H1 (cell line): ENCODE results near the gene NXPH2. TPM values are rescaled to one million over a fixed set of nuclear protein-coding genes. Genes with fewer than 3 reads are reported as not detected.
"Not testable (repeated sequence)": the region's sequence is repeated elsewhere in the genome, so short reads cannot be mapped to it uniquely, and the experiment has no call there.

Experiments
- CTCF ChIA-PET: fragments of 300-600 bp; sonication (Branson Sonifier 250); formaldehyde crosslinking; loops from one replicate; lab custom pipeline; 2021; ENCODE audit not compliant: partially characterized antibody; lab: Charles Lee
- POLR2A ChIA-PET: fragments of 300-600 bp; sonication (Branson Sonifier 250); formaldehyde crosslinking; loops from one replicate; lab custom pipeline; 2021; ENCODE audit warnings: inconsistent platforms; ENCODE audit not compliant: partially characterized antibody; lab: Charles Lee
- DNase-seq, 2 experiments: peaks; one replicate each; pipeline versions ENCODE4 v3.0.0 to v3.0.0-alpha.2; 2010 to 2022; ENCODE audit warnings: low spot score in 2 of 2, low read depth in 1 of 2, mixed read lengths in 1 of 2
- FAIRE-seq: peaks from 2 replicates; lab custom pipeline; 2011; peaks lifted over from hg19 to GRCh38; lab: Jason Lieb, UNC
- H2AFZ ChIP-seq: 2 replicates; pipeline ENCODE4 v1.8.1; 2012; ENCODE audit warnings: low read length, inconsistent platforms
- H2AK5ac ChIP-seq: 2 replicates; pipeline ENCODE4 v1.6.1; 2013; ENCODE audit warnings: low read depth, low read length
- H2BK120ac ChIP-seq: replicated peaks from 2 replicates; pipeline ENCODE3; 2013; ENCODE audit warnings: low read depth, low read length, inconsistent platforms
- H2BK12ac ChIP-seq: 2 replicates; pipeline ENCODE4 v1.6.1; 2013; ENCODE audit warnings: low read depth, low read length
- H2BK15ac ChIP-seq: 2 replicates; pipeline ENCODE4 v1.6.1; 2013; ENCODE audit warnings: low read length
- H2BK20ac ChIP-seq: 2 replicates; pipeline ENCODE4 v1.6.1; 2013; ENCODE audit warnings: low read length
- H2BK5ac ChIP-seq: 2 replicates; pipeline ENCODE4 v1.6.1; 2013; ENCODE audit warnings: low read depth, low read length
- H3K14ac ChIP-seq: 2 replicates; pipeline ENCODE4 v1.6.1; 2013; ENCODE audit warnings: inconsistent platforms; ENCODE audit not compliant: insufficient read length
- H3K18ac ChIP-seq: 2 replicates; pipeline ENCODE4 v1.6.1; 2013; ENCODE audit warnings: low read length; ENCODE audit errors: extremely low read depth
- H3K23ac ChIP-seq: 2 replicates; pipeline ENCODE4 v1.6.1; 2013; ENCODE audit warnings: inconsistent platforms; ENCODE audit not compliant: insufficient read length
- H3K23me2 ChIP-seq: 2 replicates; pipeline ENCODE4 v1.6.1; 2013; ENCODE audit warnings: low read depth, low read length
- H3K27ac ChIP-seq: 2 replicates; pipeline ENCODE4 v1.6.1; 2011; ENCODE audit warnings: low read depth, low read length, inconsistent platforms
- H3K27me3 ChIP-seq, 4 experiments: replicated peaks in 1 of 4; 1 replicate in 1 of 4; 2 replicates in 3 of 4; pipeline versions ENCODE4 v1.6.1 to v1.8.1; 2011 to 2013; ENCODE audit warnings: low read length in 3 of 4, mild to moderate bottlenecking in 3 of 4, inconsistent platforms in 2 of 4, mixed read lengths in 2 of 4, moderate library complexity in 1 of 4; ENCODE audit not compliant: control insufficient read depth in 3 of 4, insufficient read depth in 3 of 4; ENCODE audit errors: extremely low read depth in 1 of 4
- H3K36me3 ChIP-seq, 4 experiments: 2 replicates each; pipeline versions ENCODE4 v1.6.1 to v1.8.1; 2011 to 2013; ENCODE audit warnings: mild to moderate bottlenecking in 4 of 4, low read length in 3 of 4, moderate library complexity in 2 of 4, control low read depth in 1 of 4, inconsistent platforms in 1 of 4; ENCODE audit not compliant: insufficient read depth in 4 of 4, control insufficient read depth in 2 of 4
- H3K4ac ChIP-seq: replicated peaks from 2 replicates; pipeline ENCODE3; 2013; ENCODE audit warnings: low read length, low read depth, mixed read lengths, inconsistent platforms; ENCODE audit not compliant: insufficient read length
- H3K4me1 ChIP-seq, 4 experiments: replicated peaks in 1 of 4; 1 replicate in 1 of 4; 2 replicates in 3 of 4; pipeline versions ENCODE4 v1.6.1 to v1.8.1; 2011 to 2013; ENCODE audit warnings: low read length in 3 of 4, inconsistent platforms in 2 of 4, mixed read lengths in 1 of 4; ENCODE audit not compliant: insufficient read depth in 4 of 4, control insufficient read depth in 3 of 4
- H3K4me2 ChIP-seq, 2 experiments: 2 replicates each; pipeline versions ENCODE4 v1.6.1 to v1.8.1; 2011 to 2013; ENCODE audit warnings: low read depth in 2 of 2, low read length in 2 of 2, control low read depth in 1 of 2, inconsistent platforms in 1 of 2, mild to moderate bottlenecking in 1 of 2; ENCODE audit not compliant: insufficient read depth in 1 of 2
- H3K4me3 ChIP-seq, 4 experiments: fragments of 200-600, 300-600 bp in 1 of 4; sonication (generic), shearing (Covaris generic), sonication (Bioruptor Twin) in 1 of 4; 2 replicates each; pipeline versions ENCODE4 v1.5.1 to v1.8.1; 2011 to 2016; ENCODE audit warnings: low read length in 4 of 4, low read depth in 3 of 4, control low read depth in 2 of 4, inconsistent platforms in 2 of 4, mild to moderate bottlenecking in 2 of 4, mixed read lengths in 1 of 4, moderate library complexity in 1 of 4; ENCODE audit not compliant: insufficient read depth in 2 of 4; ENCODE audit errors: extremely low read depth in 1 of 4
- H3K56ac ChIP-seq: replicated peaks from 2 replicates; pipeline ENCODE3; 2013; ENCODE audit warnings: low read depth, mild to moderate bottlenecking, mixed read lengths, low read length, inconsistent platforms; ENCODE audit not compliant: insufficient read length
- H3K79me1 ChIP-seq: 2 replicates; pipeline ENCODE4 v1.6.1; 2013; ENCODE audit warnings: low read depth, low read length, control low read depth
- H3K79me2 ChIP-seq, 2 experiments: 2 replicates each; pipeline versions ENCODE4 v1.6.1 to v1.8.1; 2012 to 2013; ENCODE audit warnings: low read length in 2 of 2, mild to moderate bottlenecking in 2 of 2, inconsistent platforms in 1 of 2; ENCODE audit not compliant: insufficient read depth in 2 of 2, control insufficient read depth in 1 of 2
- H3K9ac ChIP-seq, 4 experiments: replicated peaks in 1 of 4; 1 replicate in 1 of 4; 2 replicates in 3 of 4; pipeline versions ENCODE4 v1.6.1 to v1.8.1; 2011 to 2013; ENCODE audit warnings: low read depth in 3 of 4, low read length in 3 of 4, control low read depth in 2 of 4, mild to moderate bottlenecking in 2 of 4, moderate library complexity in 2 of 4, inconsistent platforms in 1 of 4; ENCODE audit errors: extremely low read depth in 1 of 4
- H3K9me3 ChIP-seq, 2 experiments: 2 replicates each; pipeline versions ENCODE4 v1.6.1 to v1.8.1; 2012 to 2013; ENCODE audit warnings: mild to moderate bottlenecking in 2 of 2, moderate library complexity in 2 of 2, control low read depth in 1 of 2, inconsistent platforms in 1 of 2, low read depth in 1 of 2, low read length in 1 of 2, mixed read lengths in 1 of 2; ENCODE audit not compliant: insufficient read depth in 2 of 2
- H4K20me1 ChIP-seq, 2 experiments: replicated peaks in 1 of 2; 2 replicates each; pipeline versions ENCODE3 to v1.8.1; 2011 to 2013; ENCODE audit warnings: inconsistent platforms in 2 of 2, low read length in 2 of 2, mild to moderate bottlenecking in 1 of 2; ENCODE audit not compliant: insufficient read depth in 2 of 2, control insufficient read depth in 1 of 2
- H4K5ac ChIP-seq: 2 replicates; pipeline ENCODE4 v1.6.1; 2013; ENCODE audit warnings: low read length, low read depth, mixed read lengths, inconsistent platforms; ENCODE audit not compliant: insufficient read length
- H4K8ac ChIP-seq: 2 replicates; pipeline ENCODE4 v1.8.0; 2013; ENCODE audit warnings: mild to moderate bottlenecking, moderate library complexity, low read length, inconsistent platforms; ENCODE audit not compliant: insufficient read depth; ENCODE audit errors: extremely low read depth
- H4K91ac ChIP-seq: replicated peaks from 2 replicates; pipeline ENCODE3; 2013; ENCODE audit warnings: low read length, mixed read lengths, inconsistent platforms; ENCODE audit not compliant: insufficient read length
- WGBS, 2 experiments: shearing (Covaris generic) in 1 of 2; methylation state at CpG; one replicate each; pipeline versions ENCODE4 v1.1.6 to v1.1.7; 2013 to 2015; ENCODE audit warnings: low lambda C conversion rate in 2 of 2, mixed read lengths in 2 of 2, inconsistent platforms in 1 of 2, low coverage in 1 of 2, missing lambda C conversion rate in 1 of 2; ENCODE audit not compliant: insufficient replicate concordance in 2 of 2, insufficient coverage in 1 of 2, insufficient read length in 1 of 2; ENCODE audit errors: extremely low coverage in 1 of 2, missing lambda C conversion rate in 1 of 2; 5-methylcytosine and 5-hydroxymethylcytosine counted together
- polyA plus RNA-seq, 7 experiments: library from polyadenylated mRNA; depleted of rRNA in 3 of 7; stranded (reverse) in 5 of 7; unstranded in 2 of 7; fragments of >200 nt in 5 of 7; fragments of 200-250 nt in 2 of 7; gene quantifications; 1 replicate in 5 of 7; 2 replicates in 1 of 7; 4 replicates in 1 of 7; pipeline versions ENCODE4 v1.2.1 to v1.2.3, GENCODE V29; 2011 to 2013; ENCODE audit warnings: missing spikeins in 2 of 7, mixed read lengths in 2 of 7
- total RNA-seq: library from RNA; stranded (reverse); fragmentation: NEBNext Ultra II Directional; extraction: Animal tissue kit (Norgen Biotek cat#: 25700); gene quantifications from 2 replicates; pipeline ENCODE4 v1.2.1, GENCODE V29; 2021

Gene NXPH2
- total and polyA plus RNA-seq, 2 of the 8 experiments (the other 6 are each of a cell fraction or from before 2014, with no cell fraction given), result 1.9 to 6.9 TPM

DNA sequence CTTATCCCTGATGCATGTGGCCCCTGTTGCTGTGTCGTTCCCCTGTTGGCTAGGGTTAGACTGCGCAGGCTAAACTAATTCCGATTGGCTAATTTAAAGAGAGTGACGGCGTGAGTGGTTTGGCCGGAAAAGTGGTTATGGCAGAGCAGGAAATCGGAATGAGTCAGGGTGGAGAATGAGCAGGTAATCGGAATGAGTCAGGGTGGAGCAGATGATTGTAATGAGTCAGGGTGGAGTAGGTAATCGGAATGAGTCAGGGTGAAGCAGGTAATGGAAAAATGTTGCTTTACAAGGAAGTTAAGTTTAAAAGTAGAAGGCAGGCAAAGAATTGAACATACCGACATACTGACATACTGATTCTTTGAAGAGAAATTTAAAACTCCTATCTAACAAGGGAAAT is 135.4 kb downstream of the NXPH2 start:
- H3K9ac ChIP-seq, H4K91ac ChIP-seq, H3K23ac ChIP-seq, H3K79me2 ChIP-seq, H3K79me1 ChIP-seq, FAIRE-seq, H3K4me2 ChIP-seq, H3K23me2 ChIP-seq, H3K27me3 ChIP-seq, H2BK20ac ChIP-seq, H3K9me3 ChIP-seq, H2BK15ac ChIP-seq, H3K4me3 ChIP-seq, H2AK5ac ChIP-seq, H3K36me3 ChIP-seq, H3K27ac ChIP-seq, H2BK5ac ChIP-seq, H4K5ac ChIP-seq, H2BK12ac ChIP-seq, H2AFZ ChIP-seq, H3K18ac ChIP-seq, H3K14ac ChIP-seq, H4K8ac ChIP-seq, CTCF ChIA-PET, H4K20me1 ChIP-seq, H3K56ac ChIP-seq, DNase-seq, H2BK120ac ChIP-seq, POLR2A ChIA-PET, H3K4ac ChIP-seq: not testable (repeated sequence)
- peaks cover 0 to 14% (median 7%) of the 10 kb centered on the region in 4 experiments; a peak in 3 of 7 replicates for H3K4me1 ChIP-seq
- WGBS, 2 experiments, result 90% methylated on average over 9 of the region's 10 CpGs; no CpG with 5 or more reads in 1 of the 2 experiments
